Upper lobe of left lung (tissue), 4 donors: ENCODE measurements around the gene ACSBG1.

ENCODE experiments used
- CTCF ChIP-seq, 6 experiments: fragments of 450-650 bp in 4 of 6; fragments of 200-600 bp in 2 of 6; sonication (generic) in 2 of 6; IDR thresholded peaks; one replicate each; pipeline ENCODE4 v1.5.1; 2016 to 2019; ENCODE audit warnings: antibody characterized with exemption in 6 of 6
- EP300 ChIP-seq, 4 donors: sonication (generic); formaldehyde crosslinking; IDR thresholded peaks; one replicate each; pipeline ENCODE4 v1.5.1; 2017; ENCODE audit warnings: antibody characterized with exemption in 4 of 4, control low read depth in 2 of 4
- POLR2A ChIP-seq, 4 donors: fragments of 450-650 bp; IDR thresholded peaks; one replicate each; pipeline ENCODE4 v1.5.1; 2016 to 2017; ENCODE audit warnings: antibody characterized with exemption in 4 of 4, mild to moderate bottlenecking in 2 of 4

GRCh38 chr15:78263907-78264303 is 29.5 kb upstream of the ACSBG1 start:
- TF ChIP-seq POLR2A (IDR thresholded peaks at IDR 0.05) (no peak), CTCF (IDR thresholded peaks at IDR 0.05) (no peak), EP300 (IDR thresholded peaks at IDR 0.05) (no peak)
